Measurements from ENCODE around the gene EIF4E3. TPM values are rescaled to one million over a fixed set of nuclear protein-coding genes. Genes with fewer than 3 reads are reported as not detected.
A peak's percentile ranks its signal among the peaks of the same experiment; 100 is the strongest.

Gene EIF4E3
- total RNA-seq, 3 donors from 2014 or later (not counting 1 experiment from before 2014, with no cell fraction given), result 44.9 to 52.2 (median 46.7) TPM

GRCh38 chr3:71659864-71660591 lies 65.2 kb downstream of the EIF4E3 start:
- WGBS (ENCODE audit: insufficient coverage), result 76% methylated on average over 9 of the region's 9 CpGs
- no peaks in the 10 kb centered on the region for H3K27me3 ChIP-seq (ENCODE audit: control insufficient read depth, insufficient read depth, low read length)
- H3K27ac ChIP-seq (ENCODE audit: low read length), result no peak overlapping the region
- H3K4me3 ChIP-seq (ENCODE audit: low read length), result no peak overlapping the region
- TF ChIP-seq CTCF (IDR thresholded peaks at IDR 0.05), result no peak
- intact Hi-C loops (cut with micrococcal nuclease), result no loop called here
- H3K36me3 ChIP-seq (ENCODE audit: control insufficient read depth, insufficient read depth, low read length), result no peaks in the 10 kb centered on the region
- peaks cover 15 to 31% of the 10 kb centered on the region in 2 donors for H3K4me1 Mint-ChIP-seq
- H3K4me3 Mint-ChIP-seq, result no peak overlapping the region
- no peaks in the 10 kb centered on the region for H3K9me3 ChIP-seq (ENCODE audit: control insufficient read depth, insufficient read depth, low read length)
- no peak for DNase-seq
- peak overlapping the region; percentile 29 to 70 for H3K27ac Mint-ChIP-seq
- H3K36me3 Mint-ChIP-seq, result no peaks in the 10 kb centered on the region
- no peaks in the 10 kb centered on the region for H3K9me3 Mint-ChIP-seq
- no peaks in the 10 kb centered on the region for H3K27me3 Mint-ChIP-seq (ENCODE audit: low read depth in 2 of 2)
- no peaks in the 10 kb centered on the region for H3K4me1 ChIP-seq (ENCODE audit: control insufficient read depth, insufficient read depth, low read length)
- no peak for ATAC-seq

- Histone ChIP-seq H3K36me3 (ENCODE audit: control insufficient read depth, insufficient read depth, low read length) (no peaks in the 10 kb centered on the region), H3K4me3 (ENCODE audit: low read length) (no peak overlapping the region), H3K27ac (ENCODE audit: low read length) (no peak overlapping the region), H3K9me3 (ENCODE audit: control insufficient read depth, insufficient read depth, low read length) (no peaks in the 10 kb centered on the region), H3K27me3 (ENCODE audit: control insufficient read depth, insufficient read depth, low read length) (no peaks in the 10 kb centered on the region), H3K4me1 (ENCODE audit: control insufficient read depth, insufficient read depth, low read length) (no peaks in the 10 kb centered on the region)
- no peak for ATAC-seq
- H3K9me3 Mint-ChIP-seq, result no peaks in the 10 kb centered on the region
- TF ChIP-seq CTCF (IDR thresholded peaks at IDR 0.05), result no peak
- no peak overlapping the region for H3K27ac Mint-ChIP-seq
- H3K4me3 Mint-ChIP-seq, result no peak overlapping the region
- H3K36me3 Mint-ChIP-seq, result no peaks in the 10 kb centered on the region
- 78% methylated on average over 11 of the region's 12 CpGs for WGBS (ENCODE audit: insufficient coverage)
- no peak for DNase-seq
- peaks cover 15 to 30% of the 10 kb centered on the region in 2 donors for H3K4me1 Mint-ChIP-seq
- intact Hi-C loops (cut with micrococcal nuclease), result no loop called here
- H3K27me3 Mint-ChIP-seq (ENCODE audit: low read depth in 2 of 2), result no peaks in the 10 kb centered on the region
Measured at GRCh38 chr3:71657831-71658530, 67.2 kb downstream of the EIF4E3 start.

DNA sequence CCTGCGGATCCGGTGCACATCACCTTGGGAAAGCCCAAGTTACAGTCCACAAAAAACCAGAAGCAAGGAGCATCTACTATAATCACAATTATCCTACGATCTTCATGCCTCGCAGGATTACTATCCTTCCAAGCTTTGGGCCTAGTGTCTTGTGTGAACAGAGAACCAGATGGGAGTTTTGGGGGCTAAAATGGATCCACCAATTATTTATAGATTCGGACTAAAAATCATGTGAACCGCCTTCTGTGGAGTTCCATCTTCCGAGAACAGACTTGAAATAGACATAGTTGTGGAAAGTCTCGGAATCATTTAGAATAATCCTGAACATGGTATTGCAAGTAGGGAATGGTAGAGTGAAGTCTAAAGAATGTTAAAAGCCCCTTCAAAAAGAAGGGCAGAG lies 70.1 kb downstream of the EIF4E3 start:
- Mint-ChIP-seq H3K27ac (no peak overlapping the region), H3K9me3 (no peaks in the 10 kb centered on the region), H3K4me1 (peaks cover 16 to 29% of the 10 kb centered on the region in 2 donors), H3K36me3 (no peaks in the 10 kb centered on the region), H3K4me3 (no peak overlapping the region), H3K27me3 (ENCODE audit: low read depth in 2 of 2) (no peaks in the 10 kb centered on the region)
- Histone ChIP-seq H3K27ac (ENCODE audit: low read length) (no peak overlapping the region), H3K4me3 (ENCODE audit: low read length) (no peak overlapping the region), H3K9me3 (ENCODE audit: control insufficient read depth, insufficient read depth, low read length) (no peaks in the 10 kb centered on the region), H3K36me3 (ENCODE audit: control insufficient read depth, insufficient read depth, low read length) (no peaks in the 10 kb centered on the region), H3K27me3 (ENCODE audit: control insufficient read depth, insufficient read depth, low read length) (no peaks in the 10 kb centered on the region), H3K4me1 (ENCODE audit: control insufficient read depth, insufficient read depth, low read length) (no peaks in the 10 kb centered on the region)
- intact Hi-C loops (cut with micrococcal nuclease), result no loop called here
- WGBS (ENCODE audit: insufficient coverage), result 89% methylated on average over 7 of the region's 8 CpGs
- DNase-seq (no peak), ATAC-seq (no peak)
- TF ChIP-seq CTCF (IDR thresholded peaks at IDR 0.05), result no peak

All from natural killer cell (primary cell).